Thoracic aorta (tissue), 2 donors: Measurements from ENCODE around the gene NMT2. TPM values are rescaled to one million over a fixed set of nuclear protein-coding genes. Genes with fewer than 3 reads are reported as not detected.

ENCODE experiments used
- ATAC-seq: fragments of 150-250 bp; one replicate; pipeline ENCODE4 v1.8.0; 2017; ENCODE audit warnings: low read depth; ENCODE audit not compliant: insufficient number of reproducible peaks, low FRiP score
- DNase-seq: peaks from one replicate; pipeline ENCODE4 v3.0.0-alpha.2; 2020; ENCODE audit warnings: low spot score
- H3K27ac ChIP-seq, 2 donors: fragments of 200-600 bp; sonication (generic); 1 replicate in 1 of 2; 2 replicates in 1 of 2; pipeline ENCODE4 v1.5.1; 2016; ENCODE audit warnings: mild to moderate bottlenecking in 2 of 2, moderate library complexity in 2 of 2
- H3K27me3 ChIP-seq: fragments of 200-600 bp; sonication (generic); replicated peaks from 2 replicates; pipeline ENCODE4 v1.6.0; 2016; ENCODE audit warnings: mild to moderate bottlenecking; ENCODE audit not compliant: insufficient read depth
- H3K36me3 ChIP-seq: fragments of 200-600 bp; sonication (generic); one replicate; pipeline ENCODE4 v1.5.1; 2016
- H3K4me1 ChIP-seq, 2 donors: fragments of 200-600 bp; sonication (generic); 1 replicate in 1 of 2; 2 replicates in 1 of 2; pipeline versions ENCODE4 v1.5.1 to v1.6.0; 2016; ENCODE audit warnings: low read depth in 2 of 2, mild to moderate bottlenecking in 1 of 2; ENCODE audit not compliant: control insufficient read depth in 1 of 2
- H3K4me3 ChIP-seq: fragments of 200-600 bp; sonication (generic); 2 replicates; pipeline ENCODE4 v1.5.1; 2016; ENCODE audit warnings: mild to moderate bottlenecking
- H3K9me3 ChIP-seq: fragments of 200-600 bp; sonication (generic); 2 replicates; pipeline ENCODE4 v1.5.1; 2016
- total RNA-seq, 2 donors: library from RNA; depleted of rRNA; stranded (reverse); fragments of >200 nt; gene quantifications; one replicate each; pipeline versions ENCODE4 v1.1.0 to v1.2.3, GENCODE V29; 2016
- TF ChIP-seq, protein P1 (sequence below): fragments of 200-600 bp; sonication (generic); IDR thresholded peaks from one replicate; pipeline ENCODE4 v1.5.1; 2019; ENCODE audit warnings: antibody characterized with exemption

The NMT2 gene
- total RNA-seq, 2 donors from 2014 or later, result 15.0 to 18.7 TPM

DNA sequence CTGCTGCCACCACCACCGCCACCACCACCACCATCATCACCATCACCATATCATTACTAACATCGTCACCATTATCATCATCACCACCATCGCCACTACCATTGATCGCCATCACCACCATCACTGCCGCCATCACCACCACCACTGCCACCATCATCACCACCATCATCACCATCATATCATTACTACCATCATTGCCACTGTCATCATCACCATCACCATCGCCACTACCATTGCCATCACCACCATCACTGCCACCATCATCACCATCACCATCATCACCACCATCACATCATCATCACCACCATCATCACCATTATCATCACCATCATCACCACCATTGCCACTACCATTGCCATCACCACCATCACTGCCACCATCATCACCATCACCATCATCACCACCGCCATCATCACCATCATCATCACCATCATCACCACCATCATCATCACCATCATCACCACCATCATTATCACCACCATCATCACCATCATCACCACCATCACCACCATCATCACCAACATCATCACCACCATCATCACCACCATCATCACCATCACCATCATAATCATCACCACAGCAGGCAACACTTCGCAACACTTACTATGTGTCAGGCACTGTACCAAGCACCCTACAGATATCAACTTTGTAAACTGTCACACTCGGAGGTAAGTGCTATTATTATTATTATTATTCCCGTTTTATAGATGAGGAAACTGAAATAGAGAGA, 19.3 kb downstream of the NMT2 start:
- ATAC-seq, result no peak
- H3K27ac ChIP-seq, result no peak overlapping the region
- DNase-seq, result no peak
- TF ChIP-seq, protein P1, sequence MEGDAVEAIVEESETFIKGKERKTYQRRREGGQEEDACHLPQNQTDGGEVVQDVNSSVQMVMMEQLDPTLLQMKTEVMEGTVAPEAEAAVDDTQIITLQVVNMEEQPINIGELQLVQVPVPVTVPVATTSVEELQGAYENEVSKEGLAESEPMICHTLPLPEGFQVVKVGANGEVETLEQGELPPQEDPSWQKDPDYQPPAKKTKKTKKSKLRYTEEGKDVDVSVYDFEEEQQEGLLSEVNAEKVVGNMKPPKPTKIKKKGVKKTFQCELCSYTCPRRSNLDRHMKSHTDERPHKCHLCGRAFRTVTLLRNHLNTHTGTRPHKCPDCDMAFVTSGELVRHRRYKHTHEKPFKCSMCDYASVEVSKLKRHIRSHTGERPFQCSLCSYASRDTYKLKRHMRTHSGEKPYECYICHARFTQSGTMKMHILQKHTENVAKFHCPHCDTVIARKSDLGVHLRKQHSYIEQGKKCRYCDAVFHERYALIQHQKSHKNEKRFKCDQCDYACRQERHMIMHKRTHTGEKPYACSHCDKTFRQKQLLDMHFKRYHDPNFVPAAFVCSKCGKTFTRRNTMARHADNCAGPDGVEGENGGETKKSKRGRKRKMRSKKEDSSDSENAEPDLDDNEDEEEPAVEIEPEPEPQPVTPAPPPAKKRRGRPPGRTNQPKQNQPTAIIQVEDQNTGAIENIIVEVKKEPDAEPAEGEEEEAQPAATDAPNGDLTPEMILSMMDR, result no peak
- H3K36me3 ChIP-seq, result no peaks in the 10 kb centered on the region
- no peak overlapping the region for H3K4me3 ChIP-seq
- no peaks in the 10 kb centered on the region for H3K9me3 ChIP-seq
- H3K27me3 ChIP-seq, result no peaks in the 10 kb centered on the region
- H3K4me1 ChIP-seq, result no peaks in the 10 kb centered on the region

DNA sequence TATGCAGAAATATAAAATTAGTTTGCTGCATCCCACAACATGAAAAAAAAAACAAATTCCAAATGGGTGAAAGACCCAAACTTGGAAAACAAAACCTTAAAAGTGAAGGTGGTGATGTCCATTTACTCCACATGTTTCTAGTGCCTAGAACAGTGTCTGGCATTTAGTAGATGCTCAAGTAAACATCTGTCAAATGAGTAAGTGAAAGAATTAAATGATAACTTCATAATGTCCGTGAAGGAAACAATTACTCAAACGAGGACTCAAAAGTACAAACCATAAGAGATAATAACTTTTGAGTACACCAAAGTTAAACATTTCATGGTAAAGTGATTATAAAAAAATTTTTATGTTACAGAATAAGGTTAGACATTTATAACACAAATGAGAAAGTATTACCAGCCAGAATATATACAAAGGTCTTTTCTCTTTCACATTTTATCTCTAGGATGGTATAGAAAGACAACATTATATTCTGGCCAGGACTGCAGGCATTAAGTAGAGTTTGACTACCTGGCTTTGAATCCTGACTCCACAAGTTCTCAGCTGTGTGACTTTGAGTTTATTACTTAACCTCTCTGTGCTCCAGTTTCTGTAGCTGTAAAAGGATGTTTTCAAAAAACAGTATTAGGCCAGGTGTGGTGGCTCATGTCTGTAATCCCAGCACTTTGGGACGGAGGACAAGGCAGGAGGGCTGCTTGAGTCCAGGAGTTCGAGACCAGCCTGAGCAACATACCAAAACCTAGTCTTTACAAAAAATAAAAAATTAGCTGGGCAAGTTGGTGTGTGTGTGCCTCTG, 20.7 kb downstream of the NMT2 start:
- Histone ChIP-seq H3K27me3 (no peaks in the 10 kb centered on the region), H3K9me3 (no peaks in the 10 kb centered on the region), H3K4me1 (peaks cover 0 to 2% of the 10 kb centered on the region in 2 donors), H3K4me3 (no peak overlapping the region), H3K36me3 (no peaks in the 10 kb centered on the region), H3K27ac (no peak overlapping the region)
- ATAC-seq, result no peak
- DNase-seq, result no peak
- TF ChIP-seq, protein P1, result no peak

GRCh38 chr10:15146366-15146765, 22.1 kb downstream of the NMT2 start:
- no peak for DNase-seq
- no peak overlapping the region for H3K27ac ChIP-seq
- TF ChIP-seq, protein P1, result no peak
- no peaks in the 10 kb centered on the region for H3K36me3 ChIP-seq
- no peaks in the 10 kb centered on the region for H3K27me3 ChIP-seq
- H3K4me3 ChIP-seq, result no peak overlapping the region
- no peaks in the 10 kb centered on the region for H3K9me3 ChIP-seq
- no peak for ATAC-seq
- peaks cover 0 to 17% of the 10 kb centered on the region in 2 donors for H3K4me1 ChIP-seq

DNA sequence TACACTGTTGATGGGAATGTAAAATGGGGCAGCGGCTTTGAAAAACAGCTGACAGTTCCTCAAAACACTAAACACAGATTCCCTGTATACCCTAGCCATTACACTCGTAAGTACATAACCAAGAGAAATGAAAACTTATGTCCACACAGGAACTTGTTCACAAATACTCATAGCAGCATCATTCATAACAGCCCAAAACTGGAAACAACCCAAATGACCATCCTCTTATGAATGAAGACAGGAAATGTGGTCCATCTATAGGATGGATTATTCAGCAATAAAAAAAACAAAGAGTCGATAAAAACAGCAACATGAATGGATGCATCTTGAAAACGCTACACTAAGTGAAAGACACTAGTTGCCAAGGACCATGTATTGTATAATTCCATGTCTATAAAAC, 23.7 kb downstream of the NMT2 start:
- Histone ChIP-seq H3K9me3 (no peaks in the 10 kb centered on the region), H3K4me3 (no peak overlapping the region), H3K4me1 (peaks cover 0 to 22% of the 10 kb centered on the region in 2 donors), H3K27me3 (no peaks in the 10 kb centered on the region), H3K36me3 (no peaks in the 10 kb centered on the region), H3K27ac (no peak overlapping the region)
- DNase-seq (no peak), ATAC-seq (no peak)
- TF ChIP-seq, protein P1, result no peak
